HepG2 (cell line): ENCODE measurements around the gene FUCA1. TPM values are rescaled to one million over a fixed set of nuclear protein-coding genes. Genes with fewer than 3 reads are reported as not detected.

Experiments
- ATF2 ChIP-seq: sonication (generic); formaldehyde crosslinking; IDR thresholded peaks from 2 replicates; pipeline ENCODE4 v1.4.0; 2020; ENCODE audit warnings: missing genetic modification reagents
- DMTF1 ChIP-seq: sonication (generic); formaldehyde crosslinking; IDR thresholded peaks from 2 replicates; pipeline ENCODE4 v1.4.0; 2020; ENCODE audit warnings: mild to moderate bottlenecking, missing genetic modification reagents
- EEA1 ChIP-seq: sonication (generic); formaldehyde crosslinking; IDR thresholded peaks from 2 replicates; pipeline ENCODE4 v1.5.1; 2020; ENCODE audit warnings: mild to moderate bottlenecking, missing genetic modification reagents, borderline replicate concordance
- GATAD2A ChIP-seq: IDR thresholded peaks from 2 replicates; pipeline ENCODE4 v1.6.1; 2016
- NR2F2 ChIP-seq: IDR thresholded peaks from 2 replicates; pipeline ENCODE4 v1.6.1; 2012; ENCODE audit warnings: low read depth, inconsistent platforms, borderline replicate concordance
- SAP130 ChIP-seq: IDR thresholded peaks from 2 replicates; pipeline ENCODE4 v1.6.1; 2016; ENCODE audit warnings: low read depth
- SP5 ChIP-seq: IDR thresholded peaks from 2 replicates; pipeline ENCODE4 v1.6.1; 2016; ENCODE audit warnings: low read depth, borderline replicate concordance
- STAT5B ChIP-seq: sonication (generic); formaldehyde crosslinking; IDR thresholded peaks from 2 replicates; pipeline ENCODE4 v1.4.0; 2020; ENCODE audit warnings: missing genetic modification reagents
- TEAD3 ChIP-seq: optimal IDR thresholded peaks from 2 replicates; pipeline ENCODE3; 2016; ENCODE audit warnings: borderline replicate concordance
- THYN1 ChIP-seq: sonication (generic); formaldehyde crosslinking; IDR thresholded peaks from 2 replicates; pipeline ENCODE4 v1.8.1; 2023; ENCODE audit warnings: low read depth, mild to moderate bottlenecking, moderate library complexity, missing genetic modification reagents, borderline replicate concordance
- UBTF ChIP-seq: sonication (generic); formaldehyde crosslinking; IDR thresholded peaks from 2 replicates; pipeline ENCODE4 v1.4.0; 2020; ENCODE audit warnings: mild to moderate bottlenecking, missing genetic modification reagents
- ZFX ChIP-seq: sonication (generic); formaldehyde crosslinking; IDR thresholded peaks from 2 replicates; pipeline ENCODE4 v1.4.0; 2020; ENCODE audit warnings: mild to moderate bottlenecking, low read depth, missing genetic modification reagents, moderate library complexity
- ZNF343 ChIP-seq: sonication (generic); formaldehyde crosslinking; IDR thresholded peaks from 2 replicates; pipeline ENCODE4 v1.4.0; 2020; ENCODE audit warnings: mild to moderate bottlenecking, missing genetic modification reagents
- ZNF496 ChIP-seq: sonication (generic); formaldehyde crosslinking; IDR thresholded peaks from 2 replicates; pipeline ENCODE4 v1.8.1; 2023; ENCODE audit warnings: mild to moderate bottlenecking, moderate library complexity, missing genetic modification reagents; ENCODE audit not compliant: insufficient replicate concordance
- ZNF816 ChIP-seq: sonication (generic); formaldehyde crosslinking; IDR thresholded peaks from 2 replicates; pipeline ENCODE4 v1.8.0; 2022; ENCODE audit warnings: missing genetic modification reagents, mild to moderate bottlenecking, borderline replicate concordance
- ZSCAN30 ChIP-seq: sonication (generic); formaldehyde crosslinking; IDR thresholded peaks from 2 replicates; pipeline ENCODE4 v1.5.0; 2020; ENCODE audit warnings: mild to moderate bottlenecking, missing genetic modification reagents
- polyA plus RNA-seq, 8 experiments: library from polyadenylated mRNA; depleted of rRNA in 3 of 8; stranded (reverse) in 7 of 8; unstranded in 1 of 8; fragments of >200 nt; fragmentation: Illumina TruSeq in 4 of 8; extraction: Trizol in 4 of 8; gene quantifications; 2 replicates each; pipeline versions ENCODE4 v1.2.1 to v1.2.3, GENCODE V29; 2011 to 2016; ENCODE audit warnings: low read depth in 4 of 8, missing spikeins in 1 of 8, mixed read lengths in 1 of 8; ENCODE audit not compliant: insufficient read depth in 1 of 8
- total RNA-seq, 5 experiments: library from RNA; depleted of rRNA; stranded (reverse); fragments of >200 nt; fragmentation: Illumina TruSeq; extraction: Trizol; gene quantifications; 2 replicates each; pipeline ENCODE4 v1.2.3, GENCODE V29; 2016; ENCODE audit warnings: low read depth in 1 of 5
- TF ChIP-seq, protein P1 (sequence below): sonication (generic); formaldehyde crosslinking; IDR thresholded peaks from 2 replicates; pipeline ENCODE4 v1.5.1; 2020; ENCODE audit warnings: mild to moderate bottlenecking, missing genetic modification reagents, borderline replicate concordance

The FUCA1 gene
- total and polyA plus RNA-seq, 2 of the 13 experiments (the other 11 are each of a cell fraction or from before 2014, with no cell fraction given), result 32.7 to 33.6 TPM

DNA sequence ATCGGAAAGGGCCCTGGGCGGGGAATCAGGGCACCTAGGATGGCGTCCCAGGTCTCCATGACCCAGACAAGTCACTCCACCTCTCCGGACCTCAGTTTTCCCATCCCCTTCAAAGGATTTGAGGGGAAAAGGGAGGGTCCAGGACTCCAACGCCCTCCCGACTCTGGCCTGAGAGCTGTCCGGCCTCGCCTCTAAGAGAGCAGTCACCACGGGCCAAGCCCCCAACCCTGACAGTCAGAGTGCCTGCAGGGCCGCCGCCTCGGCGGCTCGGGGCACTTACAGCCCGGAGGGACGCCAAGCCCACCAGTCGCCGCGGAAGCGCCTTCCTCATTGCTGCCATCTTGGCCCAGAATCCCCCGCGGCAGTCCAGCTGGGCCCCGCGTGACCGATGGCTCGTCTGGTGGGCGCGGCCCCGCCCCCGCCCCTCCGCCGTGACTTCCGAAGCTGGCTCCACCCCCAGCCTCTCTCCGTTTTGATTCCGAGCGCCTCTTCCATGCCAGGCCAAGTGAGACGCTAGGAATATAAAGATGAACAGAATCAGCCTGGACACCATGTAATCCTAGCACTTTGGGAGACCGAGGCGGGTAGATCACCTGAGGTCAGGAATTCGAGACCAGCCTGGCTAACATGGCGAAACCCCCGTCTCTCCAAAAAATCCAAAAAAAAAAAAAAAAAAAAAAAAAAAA, 42.9 kb downstream of the FUCA1 start, which contains the start of gene HMGCL (continued):
- TF ChIP-seq, protein P1, sequence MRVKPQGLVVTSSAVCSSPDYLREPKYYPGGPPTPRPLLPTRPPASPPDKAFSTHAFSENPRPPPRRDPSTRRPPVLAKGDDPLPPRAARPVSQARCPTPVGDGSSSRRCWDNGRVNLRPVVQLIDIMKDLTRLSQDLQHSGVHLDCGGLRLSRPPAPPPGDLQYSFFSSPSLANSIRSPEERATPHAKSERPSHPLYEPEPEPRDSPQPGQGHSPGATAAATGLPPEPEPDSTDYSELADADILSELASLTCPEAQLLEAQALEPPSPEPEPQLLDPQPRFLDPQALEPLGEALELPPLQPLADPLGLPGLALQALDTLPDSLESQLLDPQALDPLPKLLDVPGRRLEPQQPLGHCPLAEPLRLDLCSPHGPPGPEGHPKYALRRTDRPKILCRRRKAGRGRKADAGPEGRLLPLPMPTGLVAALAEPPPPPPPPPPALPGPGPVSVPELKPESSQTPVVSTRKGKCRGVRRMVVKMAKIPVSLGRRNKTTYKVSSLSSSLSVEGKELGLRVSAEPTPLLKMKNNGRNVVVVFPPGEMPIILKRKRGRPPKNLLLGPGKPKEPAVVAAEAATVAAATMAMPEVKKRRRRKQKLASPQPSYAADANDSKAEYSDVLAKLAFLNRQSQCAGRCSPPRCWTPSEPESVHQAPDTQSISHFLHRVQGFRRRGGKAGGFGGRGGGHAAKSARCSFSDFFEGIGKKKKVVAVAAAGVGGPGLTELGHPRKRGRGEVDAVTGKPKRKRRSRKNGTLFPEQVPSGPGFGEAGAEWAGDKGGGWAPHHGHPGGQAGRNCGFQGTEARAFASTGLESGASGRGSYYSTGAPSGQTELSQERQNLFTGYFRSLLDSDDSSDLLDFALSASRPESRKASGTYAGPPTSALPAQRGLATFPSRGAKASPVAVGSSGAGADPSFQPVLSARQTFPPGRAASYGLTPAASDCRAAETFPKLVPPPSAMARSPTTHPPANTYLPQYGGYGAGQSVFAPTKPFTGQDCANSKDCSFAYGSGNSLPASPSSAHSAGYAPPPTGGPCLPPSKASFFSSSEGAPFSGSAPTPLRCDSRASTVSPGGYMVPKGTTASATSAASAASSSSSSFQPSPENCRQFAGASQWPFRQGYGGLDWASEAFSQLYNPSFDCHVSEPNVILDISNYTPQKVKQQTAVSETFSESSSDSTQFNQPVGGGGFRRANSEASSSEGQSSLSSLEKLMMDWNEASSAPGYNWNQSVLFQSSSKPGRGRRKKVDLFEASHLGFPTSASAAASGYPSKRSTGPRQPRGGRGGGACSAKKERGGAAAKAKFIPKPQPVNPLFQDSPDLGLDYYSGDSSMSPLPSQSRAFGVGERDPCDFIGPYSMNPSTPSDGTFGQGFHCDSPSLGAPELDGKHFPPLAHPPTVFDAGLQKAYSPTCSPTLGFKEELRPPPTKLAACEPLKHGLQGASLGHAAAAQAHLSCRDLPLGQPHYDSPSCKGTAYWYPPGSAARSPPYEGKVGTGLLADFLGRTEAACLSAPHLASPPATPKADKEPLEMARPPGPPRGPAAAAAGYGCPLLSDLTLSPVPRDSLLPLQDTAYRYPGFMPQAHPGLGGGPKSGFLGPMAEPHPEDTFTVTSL (CRISPR knock-in tag), result no peak
- no peak for TF ChIP-seq NR2F2
- no peak for TF ChIP-seq EEA1 (CRISPR knock-in tag)
- no peak for TF ChIP-seq DMTF1 (CRISPR knock-in tag)
- TF ChIP-seq GATAD2A, result peak; percentile 28; the same call in 1 of the 2 replicates
- TF ChIP-seq ZNF496, result no peak
- TF ChIP-seq THYN1 (CRISPR knock-in tag), result no peak
- TF ChIP-seq ZFX (CRISPR knock-in tag), result peak; percentile 73
- peak; percentile 68 for TF ChIP-seq TEAD3 (CRISPR knock-in tag)
- peak; percentile 31; the same call in 1 of the 2 replicates for TF ChIP-seq ATF2
- no peak for TF ChIP-seq STAT5B
- TF ChIP-seq SAP130 (CRISPR knock-in tag), result peak; percentile 91
- no peak for TF ChIP-seq ZSCAN30 (CRISPR knock-in tag)
- peak; percentile 88 for TF ChIP-seq ZNF343
- TF ChIP-seq SP5 (CRISPR knock-in tag), result peak; percentile 82; the same call in 1 of the 2 replicates
- TF ChIP-seq UBTF (CRISPR knock-in tag), result peak; percentile 75
- no peak for TF ChIP-seq ZNF816 (CRISPR knock-in tag)
